Endothelial cell of umbilical vein (primary cell): Measurements from ENCODE around the gene SAYSD1. TPM values are rescaled to one million over a fixed set of nuclear protein-coding genes. Genes with fewer than 3 reads are reported as not detected.

Experiments used
- BruUV-seq: library from RNA; stranded (reverse); fragments of 400-500 nt; replicated peaks from 2 replicates; lab custom pipeline; 2021; lab: Mats Ljungman, UMichigan
- CTCF ChIA-PET: fragments of 300-600, 350-600 bp; sonication (Branson Sonifier 250); formaldehyde crosslinking; loops from one replicate; lab custom pipeline; 2021; ENCODE audit warnings: antibody characterized with exemption, inconsistent platforms; lab: Charles Lee
- POLR2A ChIA-PET: fragments of 300-600, 350-600 bp; sonication (Branson Sonifier 250); formaldehyde crosslinking; loops from one replicate; lab custom pipeline; 2021; ENCODE audit warnings: antibody characterized with exemption, inconsistent platforms; lab: Charles Lee
- DNase-seq: peaks from one replicate; pipeline ENCODE4 v3.0.0-alpha.2; 2011; ENCODE audit warnings: low read depth, low spot score
- FAIRE-seq: peaks from 2 replicates; lab custom pipeline; 2011; peaks lifted over from hg19 to GRCh38; lab: Jason Lieb, UNC
- H2AFZ ChIP-seq: 2 replicates; pipeline ENCODE4 v1.6.0; 2012; ENCODE audit warnings: low read depth, low read length, control low read depth, inconsistent platforms
- H3K27ac ChIP-seq: 2 replicates; pipeline ENCODE4 v1.5.1; 2011; ENCODE audit warnings: low read depth, mild to moderate bottlenecking, control low read depth, low read length, moderate library complexity; ENCODE audit not compliant: insufficient read depth
- H3K27me3 ChIP-seq, 2 experiments: 2 replicates each; pipeline versions ENCODE4 v1.6.0 to v1.6.1; 2011; ENCODE audit warnings: low read length in 2 of 2, mixed read lengths in 1 of 2; ENCODE audit not compliant: control insufficient read depth in 2 of 2, insufficient read depth in 2 of 2
- H3K36me3 ChIP-seq, 2 experiments: 2 replicates in 1 of 2; 3 replicates in 1 of 2; pipeline ENCODE4 v1.5.1; 2011; ENCODE audit warnings: low read length in 2 of 2, mild to moderate bottlenecking in 1 of 2, moderate library complexity in 1 of 2; ENCODE audit not compliant: control insufficient read depth in 2 of 2, insufficient read depth in 2 of 2; ENCODE audit errors: extremely low read depth in 1 of 2
- H3K4me1 ChIP-seq: 3 replicates; pipeline ENCODE4 v1.5.1; 2011; ENCODE audit warnings: mild to moderate bottlenecking, low read length; ENCODE audit not compliant: control insufficient read depth, insufficient read depth; ENCODE audit errors: extremely low read depth
- H3K4me2 ChIP-seq: 2 replicates; pipeline ENCODE4 v1.6.1; 2011; ENCODE audit warnings: low read length, control low read depth, mixed read lengths; ENCODE audit not compliant: insufficient read depth
- H3K4me3 ChIP-seq, 3 experiments: fragments of 200-600 bp in 1 of 3; sonication (generic), shearing (Covaris generic) in 1 of 3; replicated peaks in 1 of 3; 2 replicates each; pipeline ENCODE4 v1.5.1; 2011 to 2016; ENCODE audit warnings: control low read depth in 3 of 3, low read length in 3 of 3, mild to moderate bottlenecking in 2 of 3, inconsistent platforms in 1 of 3, low read depth in 1 of 3, moderate library complexity in 1 of 3; ENCODE audit not compliant: insufficient read depth in 1 of 3
- H3K79me2 ChIP-seq: 2 replicates; pipeline ENCODE4 v1.6.0; 2012; ENCODE audit warnings: low read length, inconsistent platforms; ENCODE audit not compliant: control insufficient read depth, insufficient read depth
- H3K9ac ChIP-seq: replicated peaks from 2 replicates; pipeline ENCODE3; 2011; ENCODE audit warnings: low read length, control low read depth; ENCODE audit not compliant: insufficient read depth; ENCODE audit errors: extremely low read depth
- H3K9me1 ChIP-seq: replicated peaks from 3 replicates; pipeline ENCODE4 v1.6.0; 2011; ENCODE audit warnings: mild to moderate bottlenecking, low read length; ENCODE audit not compliant: control insufficient read depth, insufficient read depth; ENCODE audit errors: extremely low read depth
- H3K9me3 ChIP-seq: replicated peaks from 2 replicates; pipeline ENCODE4 v1.5.1; 2012; ENCODE audit warnings: low read length, inconsistent platforms; ENCODE audit not compliant: control insufficient read depth, insufficient read depth
- H4K20me1 ChIP-seq: replicated peaks from 2 replicates; pipeline ENCODE3; 2011; ENCODE audit warnings: mild to moderate bottlenecking, low read length; ENCODE audit not compliant: control insufficient read depth, insufficient read depth; ENCODE audit errors: extremely low read depth
- EZH2 ChIP-seq: IDR thresholded peaks from 2 replicates; pipeline ENCODE4 v1.6.1; 2012; ENCODE audit warnings: borderline replicate concordance, low read depth, mild to moderate bottlenecking, moderate library complexity, low read length, inconsistent platforms; ENCODE audit not compliant: severe bottlenecking
- FOS ChIP-seq: IDR thresholded peaks from 2 replicates; pipeline ENCODE4 v1.6.1; 2011; ENCODE audit warnings: mild to moderate bottlenecking, low read length, moderate library complexity, borderline replicate concordance; ENCODE audit not compliant: insufficient read depth
- GATA2 ChIP-seq: IDR thresholded peaks from 2 replicates; pipeline ENCODE4 v1.7.0; 2011; ENCODE audit warnings: low read depth, mild to moderate bottlenecking, moderate library complexity, mixed read lengths, low read length; ENCODE audit not compliant: insufficient read length, insufficient read depth
- JUN ChIP-seq: IDR thresholded peaks from 2 replicates; pipeline ENCODE4 v1.6.1; 2011; ENCODE audit warnings: borderline replicate concordance, low read depth; ENCODE audit not compliant: insufficient read length, insufficient read depth
- MYC ChIP-seq: IDR thresholded peaks from one replicate; pipeline ENCODE4 v1.6.1; 2011; ENCODE audit warnings: mild to moderate bottlenecking, low read depth, low read length
- POLR2A ChIP-seq: IDR thresholded peaks from 2 replicates; pipeline ENCODE4 v1.6.1; 2012; ENCODE audit warnings: low read depth, mild to moderate bottlenecking, control low read depth, low read length
- dilution Hi-C: fragments of 300-500 bp; cut with MboI; formaldehyde crosslinking; loops from one replicate; pipeline ENCODE4 v1.15.0; 2019; ENCODE audit warnings: low sequenced_read_pairs; ENCODE audit not compliant: extremely low pct_ligation_motif_present
- intact Hi-C: fragments of 100-400 bp; cut with micrococcal nuclease; formaldehyde crosslinking; loops from one replicate; pipeline ENCODE4 v1.10.0; 2022
- polyA plus RNA-seq, 4 experiments: library from polyadenylated mRNA; depleted of rRNA in 3 of 4; stranded (reverse) in 3 of 4; unstranded in 1 of 4; fragments of >200 nt; gene quantifications; 2 replicates each; pipeline versions ENCODE4 v1.2.1 to v1.2.3, GENCODE V29; 2011 to 2012; ENCODE audit warnings: missing spikeins in 1 of 4
- total RNA-seq: library from RNA; stranded (reverse); gene quantifications from 2 replicates; pipeline ENCODE4 v1.2.3, GENCODE V29; 2021
- TF ChIP-seq, protein P1 (sequence below): IDR thresholded peaks from 2 replicates; pipeline ENCODE4 v1.6.1; 2011; ENCODE audit not compliant: insufficient read depth, insufficient read length
- TF ChIP-seq, protein P2 (sequence below), 2 donors: IDR thresholded peaks; 1 replicate in 1 of 2; 2 replicates in 1 of 2; pipeline ENCODE4 v1.5.1; 2011; ENCODE audit warnings: low read length in 2 of 2, mild to moderate bottlenecking in 2 of 2, moderate library complexity in 2 of 2, control low read depth in 1 of 2, inconsistent platforms in 1 of 2, low read depth in 1 of 2; ENCODE audit not compliant: insufficient read depth in 1 of 2; ENCODE audit errors: extremely low read depth in 1 of 2

Gene SAYSD1
- total and polyA plus RNA-seq, 2 donors (not counting 3 experiments of a cell fraction or from before 2014, with no cell fraction given) = 9.0 to 9.7 TPM

DNA sequence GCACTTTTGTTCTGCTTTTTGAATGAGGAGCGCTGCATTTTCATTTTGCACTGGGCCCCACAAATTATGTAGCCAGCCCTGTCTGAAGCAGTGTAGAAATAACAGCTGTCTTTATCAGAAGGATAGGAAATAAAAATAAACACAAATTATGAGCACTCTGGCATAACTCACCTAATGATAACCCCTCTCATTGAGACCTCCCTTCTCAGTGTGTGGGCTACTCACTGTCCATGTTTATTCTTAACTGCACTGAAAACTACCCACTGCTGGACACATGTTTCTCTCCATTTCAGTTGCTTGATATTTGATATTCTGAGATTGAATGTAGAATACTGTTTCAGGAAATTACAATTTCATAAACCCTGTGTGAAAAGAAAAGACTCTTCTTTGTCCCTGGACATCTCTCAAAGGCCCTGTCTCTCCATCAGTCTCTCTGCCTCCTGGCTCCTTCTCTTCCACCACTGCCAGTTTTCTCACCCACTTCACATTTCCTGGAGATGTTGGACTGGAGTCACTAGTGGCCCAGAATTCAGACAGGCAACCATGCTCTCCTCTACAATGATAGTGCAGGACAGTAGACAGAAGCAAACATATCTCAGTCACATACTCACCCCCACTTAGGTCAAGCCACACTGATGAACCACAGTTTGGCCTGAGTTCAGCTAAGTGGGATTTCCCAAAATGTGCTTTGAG lies 29.6 kb upstream of the SAYSD1 start:
- Histone ChIP-seq H3K27me3 (no peaks in the 10 kb centered on the region), H3K9ac (no peak overlapping the region), H2AFZ (no peak overlapping the region), H3K27ac (no peak overlapping the region), H3K9me3 (no peaks in the 10 kb centered on the region), H4K20me1 (no peaks in the 10 kb centered on the region), H3K79me2 (no peaks in the 10 kb centered on the region), H3K4me2 (no peak overlapping the region), H3K4me1 (no peaks in the 10 kb centered on the region), H3K9me1 (no peaks in the 10 kb centered on the region), H3K36me3 (no peaks in the 10 kb centered on the region), H3K4me3 (no peak overlapping the region)
- no TSS peak for BruUV-seq
- POLR2A ChIA-PET = no interaction called here
- CTCF ChIA-PET = no interaction called here
- dilution Hi-C loops = no loop called here
- DNase-seq (no peak), FAIRE-seq (no peak)
- intact Hi-C loops = no loop called here
- TF ChIP-seq MYC = no peak
- no peak for TF ChIP-seq EZH2
- no peak for TF ChIP-seq FOS
- no peak for TF ChIP-seq JUN
- TF ChIP-seq, protein P1, sequence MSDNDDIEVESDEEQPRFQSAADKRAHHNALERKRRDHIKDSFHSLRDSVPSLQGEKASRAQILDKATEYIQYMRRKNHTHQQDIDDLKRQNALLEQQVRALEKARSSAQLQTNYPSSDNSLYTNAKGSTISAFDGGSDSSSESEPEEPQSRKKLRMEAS = no peak
- TF ChIP-seq, protein P2, sequence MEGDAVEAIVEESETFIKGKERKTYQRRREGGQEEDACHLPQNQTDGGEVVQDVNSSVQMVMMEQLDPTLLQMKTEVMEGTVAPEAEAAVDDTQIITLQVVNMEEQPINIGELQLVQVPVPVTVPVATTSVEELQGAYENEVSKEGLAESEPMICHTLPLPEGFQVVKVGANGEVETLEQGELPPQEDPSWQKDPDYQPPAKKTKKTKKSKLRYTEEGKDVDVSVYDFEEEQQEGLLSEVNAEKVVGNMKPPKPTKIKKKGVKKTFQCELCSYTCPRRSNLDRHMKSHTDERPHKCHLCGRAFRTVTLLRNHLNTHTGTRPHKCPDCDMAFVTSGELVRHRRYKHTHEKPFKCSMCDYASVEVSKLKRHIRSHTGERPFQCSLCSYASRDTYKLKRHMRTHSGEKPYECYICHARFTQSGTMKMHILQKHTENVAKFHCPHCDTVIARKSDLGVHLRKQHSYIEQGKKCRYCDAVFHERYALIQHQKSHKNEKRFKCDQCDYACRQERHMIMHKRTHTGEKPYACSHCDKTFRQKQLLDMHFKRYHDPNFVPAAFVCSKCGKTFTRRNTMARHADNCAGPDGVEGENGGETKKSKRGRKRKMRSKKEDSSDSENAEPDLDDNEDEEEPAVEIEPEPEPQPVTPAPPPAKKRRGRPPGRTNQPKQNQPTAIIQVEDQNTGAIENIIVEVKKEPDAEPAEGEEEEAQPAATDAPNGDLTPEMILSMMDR (IDR thresholded peaks at IDR 0.05; ENCODE audit: extremely low read depth in 1 of 2, insufficient read depth in 1 of 2, low read depth in 1 of 2, low read length in 2 of 2) = no peak
- no peak for TF ChIP-seq GATA2
- no peak for TF ChIP-seq POLR2A
